NCI-H526 treated with DMSO at 0.1 percent for 48 hours (cell line): ENCODE data around the gene ZC3H18.

Experiments used
- DNase-seq: peaks from one replicate; lab custom pipeline; 2025; lab: John Stamatoyannopoulos, UW

Gene ZC3H18

GRCh38 chr16:88678224-88678979 is 108.2 kb downstream of the ZC3H18 start:
- DNase-seq: no peak

- DNase-seq: no peak
Measured at GRCh38 chr16:88680554-88681083, 110.4 kb downstream of the ZC3H18 start.

GRCh38 chr16:88681084-88681680 is 111.0 kb downstream of the ZC3H18 start:
- no peak for DNase-seq
